HG02981 (cell line): ENCODE measurements around the gene FLNC.

Source experiments
- ATAC-seq: cut with Tn5 transposase; IDR thresholded peaks from one replicate; pipeline ENCODE4 v1.9.1; 2021; ENCODE audit warnings: mild to moderate bottlenecking, moderate library complexity; ENCODE audit not compliant: unreplicated experiment

FLNC gene

GRCh38 chr7:128829391-128830166 is 627 bp upstream of the FLNC start:
- ATAC-seq = no peak

GRCh38 chr7:128831178-128831993 is 1.2 kb downstream of the FLNC start:
- no peak for ATAC-seq

GRCh38 chr7:128831994-128832879 is 2.0 kb downstream of the FLNC start:
- ATAC-seq = no peak

- no peak for ATAC-seq
Observed at GRCh38 chr7:128832880-128833147, 2.6 kb downstream of the FLNC start.

GRCh38 chr7:128833148-128833945 is 3.1 kb downstream of the FLNC start:
- no peak for ATAC-seq

GRCh38 chr7:128833946-128834325 is 3.7 kb downstream of the FLNC start:
- no peak for ATAC-seq

GRCh38 chr7:128835231-128835751 is 5.1 kb downstream of the FLNC start:
- ATAC-seq = no peak

GRCh38 chr7:128835790-128836641 is 5.8 kb downstream of the FLNC start:
- ATAC-seq = no peak

GRCh38 chr7:128836729-128837348 is 6.6 kb downstream of the FLNC start:
- ATAC-seq = no peak

GRCh38 chr7:128837521-128837921 is 7.3 kb downstream of the FLNC start:
- no peak for ATAC-seq

- no peak for ATAC-seq
Observed at GRCh38 chr7:128838109-128838779, 8.0 kb downstream of the FLNC start.

GRCh38 chr7:128838981-128839731 is 8.9 kb downstream of the FLNC start:
- ATAC-seq = no peak

GRCh38 chr7:128839751-128840177 is 9.6 kb downstream of the FLNC start:
- no peak for ATAC-seq

GRCh38 chr7:128840326-128841170 is 10.3 kb downstream of the FLNC start:
- no peak for ATAC-seq

- no peak for ATAC-seq
Observed at GRCh38 chr7:128841171-128841690, 11.0 kb downstream of the FLNC start.

GRCh38 chr7:128841921-128842673 is 11.9 kb downstream of the FLNC start:
- no peak for ATAC-seq
